H1 (cell line): ENCODE results near the gene CLUH. TPM values are rescaled to one million over a fixed set of nuclear protein-coding genes. Genes with fewer than 3 reads are reported as not detected.

Source experiments
- CTCF ChIA-PET: fragments of 300-600 bp; sonication (Branson Sonifier 250); formaldehyde crosslinking; loops from one replicate; lab custom pipeline; 2021; ENCODE audit not compliant: partially characterized antibody; lab: Charles Lee
- POLR2A ChIA-PET: fragments of 300-600 bp; sonication (Branson Sonifier 250); formaldehyde crosslinking; loops from one replicate; lab custom pipeline; 2021; ENCODE audit warnings: inconsistent platforms; ENCODE audit not compliant: partially characterized antibody; lab: Charles Lee
- DNase-seq, 2 experiments: peaks; one replicate each; pipeline versions ENCODE4 v3.0.0 to v3.0.0-alpha.2; 2010 to 2022; ENCODE audit warnings: low spot score in 2 of 2, low read depth in 1 of 2, mixed read lengths in 1 of 2
- FAIRE-seq: peaks from 2 replicates; lab custom pipeline; 2011; peaks lifted over from hg19 to GRCh38; lab: Jason Lieb, UNC
- H2AFZ ChIP-seq: 2 replicates; pipeline ENCODE4 v1.8.1; 2012; ENCODE audit warnings: low read length, inconsistent platforms
- H2AK5ac ChIP-seq: 2 replicates; pipeline ENCODE4 v1.6.1; 2013; ENCODE audit warnings: low read depth, low read length
- H2BK120ac ChIP-seq: replicated peaks from 2 replicates; pipeline ENCODE3; 2013; ENCODE audit warnings: low read depth, low read length, inconsistent platforms
- H2BK12ac ChIP-seq: 2 replicates; pipeline ENCODE4 v1.6.1; 2013; ENCODE audit warnings: low read depth, low read length
- H2BK15ac ChIP-seq: 2 replicates; pipeline ENCODE4 v1.6.1; 2013; ENCODE audit warnings: low read length
- H2BK20ac ChIP-seq: 2 replicates; pipeline ENCODE4 v1.6.1; 2013; ENCODE audit warnings: low read length
- H2BK5ac ChIP-seq: 2 replicates; pipeline ENCODE4 v1.6.1; 2013; ENCODE audit warnings: low read depth, low read length
- H3K14ac ChIP-seq: 2 replicates; pipeline ENCODE4 v1.6.1; 2013; ENCODE audit warnings: inconsistent platforms; ENCODE audit not compliant: insufficient read length
- H3K18ac ChIP-seq: 2 replicates; pipeline ENCODE4 v1.6.1; 2013; ENCODE audit warnings: low read length; ENCODE audit errors: extremely low read depth
- H3K23ac ChIP-seq: 2 replicates; pipeline ENCODE4 v1.6.1; 2013; ENCODE audit warnings: inconsistent platforms; ENCODE audit not compliant: insufficient read length
- H3K23me2 ChIP-seq: 2 replicates; pipeline ENCODE4 v1.6.1; 2013; ENCODE audit warnings: low read depth, low read length
- H3K27ac ChIP-seq: 2 replicates; pipeline ENCODE4 v1.6.1; 2011; ENCODE audit warnings: low read depth, low read length, inconsistent platforms
- H3K27me3 ChIP-seq, 4 experiments: replicated peaks in 1 of 4; 1 replicate in 1 of 4; 2 replicates in 3 of 4; pipeline versions ENCODE4 v1.6.1 to v1.8.1; 2011 to 2013; ENCODE audit warnings: low read length in 3 of 4, mild to moderate bottlenecking in 3 of 4, inconsistent platforms in 2 of 4, mixed read lengths in 2 of 4, moderate library complexity in 1 of 4; ENCODE audit not compliant: control insufficient read depth in 3 of 4, insufficient read depth in 3 of 4; ENCODE audit errors: extremely low read depth in 1 of 4
- H3K36me3 ChIP-seq, 4 experiments: 2 replicates each; pipeline versions ENCODE4 v1.6.1 to v1.8.1; 2011 to 2013; ENCODE audit warnings: mild to moderate bottlenecking in 4 of 4, low read length in 3 of 4, moderate library complexity in 2 of 4, control low read depth in 1 of 4, inconsistent platforms in 1 of 4; ENCODE audit not compliant: insufficient read depth in 4 of 4, control insufficient read depth in 2 of 4
- H3K4ac ChIP-seq: replicated peaks from 2 replicates; pipeline ENCODE3; 2013; ENCODE audit warnings: low read length, low read depth, mixed read lengths, inconsistent platforms; ENCODE audit not compliant: insufficient read length
- H3K4me1 ChIP-seq, 4 experiments: replicated peaks in 1 of 4; 1 replicate in 1 of 4; 2 replicates in 3 of 4; pipeline versions ENCODE4 v1.6.1 to v1.8.1; 2011 to 2013; ENCODE audit warnings: low read length in 3 of 4, inconsistent platforms in 2 of 4, mixed read lengths in 1 of 4; ENCODE audit not compliant: insufficient read depth in 4 of 4, control insufficient read depth in 3 of 4
- H3K4me2 ChIP-seq, 2 experiments: 2 replicates each; pipeline versions ENCODE4 v1.6.1 to v1.8.1; 2011 to 2013; ENCODE audit warnings: low read depth in 2 of 2, low read length in 2 of 2, control low read depth in 1 of 2, inconsistent platforms in 1 of 2, mild to moderate bottlenecking in 1 of 2; ENCODE audit not compliant: insufficient read depth in 1 of 2
- H3K4me3 ChIP-seq, 4 experiments: fragments of 200-600, 300-600 bp in 1 of 4; sonication (generic), shearing (Covaris generic), sonication (Bioruptor Twin) in 1 of 4; 2 replicates each; pipeline versions ENCODE4 v1.5.1 to v1.8.1; 2011 to 2016; ENCODE audit warnings: low read length in 4 of 4, low read depth in 3 of 4, control low read depth in 2 of 4, inconsistent platforms in 2 of 4, mild to moderate bottlenecking in 2 of 4, mixed read lengths in 1 of 4, moderate library complexity in 1 of 4; ENCODE audit not compliant: insufficient read depth in 2 of 4; ENCODE audit errors: extremely low read depth in 1 of 4
- H3K56ac ChIP-seq: replicated peaks from 2 replicates; pipeline ENCODE3; 2013; ENCODE audit warnings: low read depth, mild to moderate bottlenecking, mixed read lengths, low read length, inconsistent platforms; ENCODE audit not compliant: insufficient read length
- H3K79me1 ChIP-seq: 2 replicates; pipeline ENCODE4 v1.6.1; 2013; ENCODE audit warnings: low read depth, low read length, control low read depth
- H3K79me2 ChIP-seq, 2 experiments: 2 replicates each; pipeline versions ENCODE4 v1.6.1 to v1.8.1; 2012 to 2013; ENCODE audit warnings: low read length in 2 of 2, mild to moderate bottlenecking in 2 of 2, inconsistent platforms in 1 of 2; ENCODE audit not compliant: insufficient read depth in 2 of 2, control insufficient read depth in 1 of 2
- H3K9ac ChIP-seq, 4 experiments: replicated peaks in 1 of 4; 1 replicate in 1 of 4; 2 replicates in 3 of 4; pipeline versions ENCODE4 v1.6.1 to v1.8.1; 2011 to 2013; ENCODE audit warnings: low read depth in 3 of 4, low read length in 3 of 4, control low read depth in 2 of 4, mild to moderate bottlenecking in 2 of 4, moderate library complexity in 2 of 4, inconsistent platforms in 1 of 4; ENCODE audit errors: extremely low read depth in 1 of 4
- H3K9me3 ChIP-seq, 2 experiments: 2 replicates each; pipeline versions ENCODE4 v1.6.1 to v1.8.1; 2012 to 2013; ENCODE audit warnings: mild to moderate bottlenecking in 2 of 2, moderate library complexity in 2 of 2, control low read depth in 1 of 2, inconsistent platforms in 1 of 2, low read depth in 1 of 2, low read length in 1 of 2, mixed read lengths in 1 of 2; ENCODE audit not compliant: insufficient read depth in 2 of 2
- H4K20me1 ChIP-seq, 2 experiments: replicated peaks in 1 of 2; 2 replicates each; pipeline versions ENCODE3 to v1.8.1; 2011 to 2013; ENCODE audit warnings: inconsistent platforms in 2 of 2, low read length in 2 of 2, mild to moderate bottlenecking in 1 of 2; ENCODE audit not compliant: insufficient read depth in 2 of 2, control insufficient read depth in 1 of 2
- H4K5ac ChIP-seq: 2 replicates; pipeline ENCODE4 v1.6.1; 2013; ENCODE audit warnings: low read length, low read depth, mixed read lengths, inconsistent platforms; ENCODE audit not compliant: insufficient read length
- H4K8ac ChIP-seq: 2 replicates; pipeline ENCODE4 v1.8.0; 2013; ENCODE audit warnings: mild to moderate bottlenecking, moderate library complexity, low read length, inconsistent platforms; ENCODE audit not compliant: insufficient read depth; ENCODE audit errors: extremely low read depth
- H4K91ac ChIP-seq: replicated peaks from 2 replicates; pipeline ENCODE3; 2013; ENCODE audit warnings: low read length, mixed read lengths, inconsistent platforms; ENCODE audit not compliant: insufficient read length
- CHD1 ChIP-seq: IDR thresholded peaks from 2 replicates; pipeline ENCODE4 v1.6.1; 2012; ENCODE audit warnings: low read depth, low read length, improper control_type of control experiment
- EP300 ChIP-seq, 2 experiments: IDR thresholded peaks; 1 replicate in 1 of 2; 2 replicates in 1 of 2; pipeline ENCODE4 v1.6.1; 2011 to 2012; ENCODE audit warnings: low read depth in 2 of 2, low read length in 2 of 2, mild to moderate bottlenecking in 2 of 2, borderline replicate concordance in 1 of 2, inconsistent platforms in 1 of 2, moderate library complexity in 1 of 2
- JUN ChIP-seq: IDR thresholded peaks from 2 replicates; pipeline ENCODE4 v1.6.1; 2011; ENCODE audit warnings: low read depth, mild to moderate bottlenecking, improper control_type of control experiment, low read length
- KDM4A ChIP-seq: IDR thresholded peaks from one replicate; pipeline ENCODE4 v1.7.1; 2012; ENCODE audit warnings: low read depth, mild to moderate bottlenecking, moderate library complexity, low read length, inconsistent platforms; ENCODE audit not compliant: severe bottlenecking
- MAX ChIP-seq: IDR thresholded peaks from 2 replicates; pipeline ENCODE4 v1.6.1; 2012; ENCODE audit warnings: inconsistent platforms
- RAD21 ChIP-seq, 2 experiments: IDR thresholded peaks in 1 of 2; conservative IDR thresholded peaks in 1 of 2; 2 replicates each; pipeline ENCODE4 v1.6.1; 2011; ENCODE audit warnings: low read depth in 2 of 2, low read length in 2 of 2, improper control_type of control experiment in 1 of 2, inconsistent platforms in 1 of 2, mild to moderate bottlenecking in 1 of 2, moderate library complexity in 1 of 2
- RBBP5 ChIP-seq: IDR thresholded peaks from 2 replicates; pipeline ENCODE4 v1.7.1; 2012; ENCODE audit warnings: low read depth, mild to moderate bottlenecking, inconsistent platforms, low read length, moderate library complexity, borderline replicate concordance
- RNF2 ChIP-seq: fragments of 200-900, 300-1000 bp; sonication (generic); IDR thresholded peaks from 2 replicates; pipeline ENCODE4 v1.7.1; 2016; ENCODE audit warnings: borderline replicate concordance, low read depth, mild to moderate bottlenecking, antibody characterized with exemption, low read length; ENCODE audit not compliant: poor library complexity, severe bottlenecking; ENCODE audit errors: missing control alignments
- SIRT6 ChIP-seq: IDR thresholded peaks from one replicate; pipeline ENCODE4 v1.7.1; 2012; ENCODE audit warnings: low read length, inconsistent platforms
- SIX5 ChIP-seq: IDR thresholded peaks from 2 replicates; pipeline ENCODE4 v1.6.1; 2011; ENCODE audit warnings: mild to moderate bottlenecking, low read depth, low read length
- TBP ChIP-seq: IDR thresholded peaks from 2 replicates; pipeline ENCODE4 v1.6.1; 2011; ENCODE audit warnings: low read depth, low read length, improper control_type of control experiment
- USF2 ChIP-seq: IDR thresholded peaks from 2 replicates; pipeline ENCODE4 v1.6.1; 2011; ENCODE audit warnings: low read length, improper control_type of control experiment
- WGBS, 2 experiments: shearing (Covaris generic) in 1 of 2; methylation state at CpG; one replicate each; pipeline versions ENCODE4 v1.1.6 to v1.1.7; 2013 to 2015; ENCODE audit warnings: low lambda C conversion rate in 2 of 2, mixed read lengths in 2 of 2, inconsistent platforms in 1 of 2, low coverage in 1 of 2, missing lambda C conversion rate in 1 of 2; ENCODE audit not compliant: insufficient replicate concordance in 2 of 2, insufficient coverage in 1 of 2, insufficient read length in 1 of 2; ENCODE audit errors: extremely low coverage in 1 of 2, missing lambda C conversion rate in 1 of 2; 5-methylcytosine and 5-hydroxymethylcytosine counted together
- polyA plus RNA-seq, 7 experiments: library from polyadenylated mRNA; depleted of rRNA in 3 of 7; stranded (reverse) in 5 of 7; unstranded in 2 of 7; fragments of >200 nt in 5 of 7; fragments of 200-250 nt in 2 of 7; gene quantifications; 1 replicate in 5 of 7; 2 replicates in 1 of 7; 4 replicates in 1 of 7; pipeline versions ENCODE4 v1.2.1 to v1.2.3, GENCODE V29; 2011 to 2013; ENCODE audit warnings: missing spikeins in 2 of 7, mixed read lengths in 2 of 7
- total RNA-seq: library from RNA; stranded (reverse); fragmentation: NEBNext Ultra II Directional; extraction: Animal tissue kit (Norgen Biotek cat#: 25700); gene quantifications from 2 replicates; pipeline ENCODE4 v1.2.1, GENCODE V29; 2021

CLUH gene
- total and polyA plus RNA-seq, 2 of the 8 experiments (the other 6 are each of a cell fraction or from before 2014, with no cell fraction given): 33.6 to 98.6 TPM

- no peaks in the 10 kb centered on the region for H3K4me1 ChIP-seq
- no peak overlapping the region for H3K27ac ChIP-seq
- H3K23ac ChIP-seq: no peak overlapping the region
- H3K27me3 ChIP-seq: no peaks in the 10 kb centered on the region
- no peak overlapping the region for H2BK5ac ChIP-seq
- no peak overlapping the region for H2AK5ac ChIP-seq
- H2BK15ac ChIP-seq: no peak overlapping the region
- WGBS, 2 experiments: 91% methylated on average over 15 of the region's 15 CpGs; no CpG with 5 or more reads in 1 of the 2 experiments
- H3K4me2 ChIP-seq: no peak overlapping the region
- H3K79me1 ChIP-seq: no peaks in the 10 kb centered on the region
- H4K91ac ChIP-seq: no peak overlapping the region
- peaks cover 0 to 4% (median 0%) of the 10 kb centered on the region in 4 experiments; a peak in 1 of 8 replicates for H3K36me3 ChIP-seq
- POLR2A ChIA-PET: interaction anchor here (0.6 to 4.0 kb wide), 3 partner anchors 13 to 20 kb away, joined by 3 to 18 read pairs (median 4); no protein-coding TSS in a partner anchor
- no peak overlapping the region for H2BK12ac ChIP-seq
- DNase-seq (no peak), FAIRE-seq (no peak)
- H4K5ac ChIP-seq: no peak overlapping the region
- H2BK20ac ChIP-seq: no peak overlapping the region
- no peaks in the 10 kb centered on the region for H3K79me2 ChIP-seq
- no peak overlapping the region for H3K18ac ChIP-seq
- no peak overlapping the region for H3K4ac ChIP-seq
- H2BK120ac ChIP-seq: no peak overlapping the region
- no peaks in the 10 kb centered on the region for H3K23me2 ChIP-seq
- H3K14ac ChIP-seq: no peak overlapping the region
- H3K9ac ChIP-seq: no peak overlapping the region
- H3K4me3 ChIP-seq: no peak overlapping the region
- H3K56ac ChIP-seq: no peak overlapping the region
- CTCF ChIA-PET: interaction anchor here (0.8 kb wide), 1 partner anchor 37 kb away, joined by 5 read pairs; no protein-coding TSS in a partner anchor
- peaks cover 0 to 2% of the 10 kb centered on the region in 2 experiments for H4K20me1 ChIP-seq
- H2AFZ ChIP-seq: no peak overlapping the region
- H4K8ac ChIP-seq: no peak overlapping the region
- H3K9me3 ChIP-seq: no peaks in the 10 kb centered on the region
- TF ChIP-seq RBBP5: no peak
- TF ChIP-seq USF2: no peak
- TF ChIP-seq SIRT6: no peak
- TF ChIP-seq EP300 (IDR thresholded peaks at IDR 0.05; ENCODE audit: borderline replicate concordance in 1 of 2, low read depth in 2 of 2, low read length in 2 of 2): no peak
- no peak for TF ChIP-seq SIX5
- no peak for TF ChIP-seq KDM4A
- no peak for TF ChIP-seq MAX
- TF ChIP-seq CHD1: no peak
- no peak for TF ChIP-seq JUN
- TF ChIP-seq RNF2: no peak
- TF ChIP-seq RAD21 (IDR thresholded peaks at IDR 0.05 in 1 of 2, conservative IDR thresholded peaks at IDR 0.05 in 1 of 2; ENCODE audit: low read depth in 2 of 2, low read length in 2 of 2): no peak
- no peak for TF ChIP-seq TBP
Measured at GRCh38 chr17:2737693-2738092, 26.1 kb upstream of the CLUH start.
